ENCODE results near the gene VTI1A.

VTI1A gene

GRCh38 chr10:112475575-112476218, 28.7 kb downstream of the VTI1A start:
- Histone ChIP-seq H3F3A (ENCODE audit: low read depth) (no peaks in the 10 kb centered on the region), H3K9me3 (ENCODE audit: insufficient read depth, low read depth, low read length) (no peaks in the 10 kb centered on the region), H3K36me3 (ENCODE audit: insufficient read depth, low read length) (no peaks in the 10 kb centered on the region), H3K9ac (ENCODE audit: low read depth, low read length, poor library complexity, severe bottlenecking) (no peak overlapping the region), H3K79me2 (ENCODE audit: insufficient read depth, low read length) (no peaks in the 10 kb centered on the region), H3K9me2 (replicated peaks; ENCODE audit: low read depth, low read length) (no peaks in the 10 kb centered on the region), H3K4me2 (ENCODE audit: low read depth, low read length, poor library complexity, severe bottlenecking) (no peak overlapping the region), H4K20me1 (ENCODE audit: insufficient read depth, low read length, poor library complexity, severe bottlenecking) (no peaks in the 10 kb centered on the region), H3K4me1 (ENCODE audit: insufficient read depth, low read length, poor library complexity, severe bottlenecking) (no peaks in the 10 kb centered on the region), H2AFZ (ENCODE audit: low read length) (no peak overlapping the region), H3K4me3 (ENCODE audit: low read length, poor library complexity, severe bottlenecking) (no peak overlapping the region), H3K27me3 (ENCODE audit: insufficient read depth, low read length, poor library complexity, severe bottlenecking) (no peaks in the 10 kb centered on the region)
- TF ChIP-seq EZH2phosphoT487 (IDR thresholded peaks at IDR 0.05; ENCODE audit: borderline replicate concordance): no peak
- TF ChIP-seq CTCF (conservative IDR thresholded peaks at IDR 0.05; ENCODE audit: low read length): peak; percentile 78

- no peak overlapping the region for H2AFZ ChIP-seq (ENCODE audit: low read length)
- no peak for TF ChIP-seq EZH2phosphoT487 (IDR thresholded peaks at IDR 0.05; ENCODE audit: borderline replicate concordance)
- no peak for TF ChIP-seq CTCF (conservative IDR thresholded peaks at IDR 0.05; ENCODE audit: low read length)
- no peaks in the 10 kb centered on the region for H3K27me3 ChIP-seq (ENCODE audit: insufficient read depth, low read length, poor library complexity, severe bottlenecking)
- no peaks in the 10 kb centered on the region for H4K20me1 ChIP-seq (ENCODE audit: insufficient read depth, low read length, poor library complexity, severe bottlenecking)
- no peaks in the 10 kb centered on the region for H3F3A ChIP-seq (ENCODE audit: low read depth)
- no peaks in the 10 kb centered on the region for H3K36me3 ChIP-seq (ENCODE audit: insufficient read depth, low read length)
- no peaks in the 10 kb centered on the region for H3K79me2 ChIP-seq (ENCODE audit: insufficient read depth, low read length)
- no peak overlapping the region for H3K4me2 ChIP-seq (ENCODE audit: low read depth, low read length, poor library complexity, severe bottlenecking)
- H3K4me1 ChIP-seq (ENCODE audit: insufficient read depth, low read length, poor library complexity, severe bottlenecking): no peaks in the 10 kb centered on the region
- H3K4me3 ChIP-seq (ENCODE audit: low read length, poor library complexity, severe bottlenecking): no peak overlapping the region
- no peaks in the 10 kb centered on the region for H3K9me3 ChIP-seq (ENCODE audit: insufficient read depth, low read depth, low read length)
- H3K9me2 ChIP-seq (replicated peaks; ENCODE audit: low read depth, low read length): no peaks in the 10 kb centered on the region
- H3K9ac ChIP-seq (ENCODE audit: low read depth, low read length, poor library complexity, severe bottlenecking): no peak overlapping the region
Measured at GRCh38 chr10:112481602-112482001, 34.6 kb downstream of the VTI1A start.

GRCh38 chr10:112484399-112484798, 37.4 kb downstream of the VTI1A start:
- no peaks in the 10 kb centered on the region; the same call in 1 of the 2 replicates for H3K79me2 ChIP-seq (ENCODE audit: insufficient read depth, low read length)
- H3F3A ChIP-seq (ENCODE audit: low read depth): no peaks in the 10 kb centered on the region
- H2AFZ ChIP-seq (ENCODE audit: low read length): no peak overlapping the region
- no peak overlapping the region for H3K4me2 ChIP-seq (ENCODE audit: low read depth, low read length, poor library complexity, severe bottlenecking)
- H4K20me1 ChIP-seq (ENCODE audit: insufficient read depth, low read length, poor library complexity, severe bottlenecking): no peaks in the 10 kb centered on the region
- H3K9me2 ChIP-seq (replicated peaks; ENCODE audit: low read depth, low read length): no peaks in the 10 kb centered on the region
- H3K9me3 ChIP-seq (ENCODE audit: insufficient read depth, low read depth, low read length): no peaks in the 10 kb centered on the region
- no peaks in the 10 kb centered on the region for H3K27me3 ChIP-seq (ENCODE audit: insufficient read depth, low read length, poor library complexity, severe bottlenecking)
- H3K4me3 ChIP-seq (ENCODE audit: low read length, poor library complexity, severe bottlenecking): no peak overlapping the region
- H3K9ac ChIP-seq (ENCODE audit: low read depth, low read length, poor library complexity, severe bottlenecking): no peak overlapping the region
- no peak for TF ChIP-seq CTCF (conservative IDR thresholded peaks at IDR 0.05; ENCODE audit: low read length)
- TF ChIP-seq EZH2phosphoT487 (IDR thresholded peaks at IDR 0.05; ENCODE audit: borderline replicate concordance): no peak
- H3K4me1 ChIP-seq (ENCODE audit: insufficient read depth, low read length, poor library complexity, severe bottlenecking): no peaks in the 10 kb centered on the region
- H3K36me3 ChIP-seq (ENCODE audit: insufficient read depth, low read length): no peaks in the 10 kb centered on the region

All from Loucy (cell line).